Measurements from ENCODE around the gene MARCHF6. TPM values are rescaled to one million over a fixed set of nuclear protein-coding genes. Genes with fewer than 3 reads are reported as not detected.

The MARCHF6 gene
- total and polyA plus RNA-seq, 9 of the 15 experiments (the other 6 are each of a cell fraction or from before 2014, with no cell fraction given), result 74.1 to 456 (median 116) TPM

DNA sequence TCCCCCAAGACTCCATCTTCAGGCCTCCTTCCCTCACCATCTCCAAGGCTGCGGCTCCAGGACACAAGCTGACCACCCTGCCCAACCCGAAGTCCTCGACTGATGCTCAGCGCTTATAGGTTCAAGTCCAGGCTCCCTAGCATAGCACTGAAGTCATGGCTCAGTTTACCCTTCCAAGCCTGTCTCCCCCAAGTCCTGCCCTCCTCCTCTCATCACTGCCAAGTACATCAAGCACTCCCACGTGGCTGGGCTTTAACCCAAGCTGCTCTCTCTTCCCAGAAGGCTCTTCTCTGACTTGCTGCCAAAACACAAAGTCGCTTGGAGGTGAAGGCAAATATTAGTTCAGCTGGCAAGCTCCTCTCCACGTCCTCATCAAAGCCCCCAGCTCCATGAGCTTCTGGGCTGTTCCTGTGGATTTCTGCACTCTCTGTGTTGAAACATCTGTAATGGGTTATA lies 22.1 kb upstream of the MARCHF6 start:
- intact Hi-C loops (cut with micrococcal nuclease), result no loop called here
- CTCF ChIA-PET (ENCODE audit: low intra/inter-chr PET ratio), result no interaction called here
- POLR2A ChIA-PET, result interaction anchor here (0.7 to 2.4 kb wide), 4 partner anchors 10 to 18 kb away, joined by 3 to 8 read pairs (median 6); no protein-coding TSS in a partner anchor
- Histone ChIP-seq H3K4me1 (replicated peaks in 1 of 2; ENCODE audit: control insufficient read depth in 2 of 2, insufficient read depth in 2 of 2, low read length in 2 of 2) (peaks cover 7% of the 10 kb centered on the region in 2 experiments; a peak in 4 of 5 replicates), H3K4me2 (ENCODE audit: insufficient read depth, low read length) (no peak overlapping the region), H3K9me3 (replicated peaks; ENCODE audit: control insufficient read depth, insufficient read depth, low read depth, low read length) (no peaks in the 10 kb centered on the region; the same call in 1 of the 2 replicates), H3K9ac (ENCODE audit: insufficient read depth in 1 of 2, low read depth in 2 of 2, low read length in 2 of 2) (peak overlapping the region in 1 of 2 experiments; percentile 30; a peak in 1 of 4 replicates), H3K27ac (ENCODE audit: extremely low read depth, low read depth, low read length) (no peak overlapping the region), H3K79me2 (ENCODE audit: control insufficient read depth, insufficient read depth, low read length) (no peaks in the 10 kb centered on the region), H4K20me1 (replicated peaks; ENCODE audit: control insufficient read depth, insufficient read depth, low read length) (no peaks in the 10 kb centered on the region), H3K36me3 (ENCODE audit: control insufficient read depth, insufficient read depth, low read length) (no peaks in the 10 kb centered on the region), H3K27me3 (ENCODE audit: control insufficient read depth in 2 of 2, insufficient read depth in 2 of 2, low read length in 2 of 2) (no peaks in the 10 kb centered on the region), H2AFZ (ENCODE audit: low read depth, low read length) (peak overlapping the region; percentile 41), H3K4me3 (no peak overlapping the region), H3K9me1 (ENCODE audit: control insufficient read depth, insufficient read depth, low read length) (no peaks in the 10 kb centered on the region)
- FAIRE-seq (peak; percentile 6), ATAC-seq (peak; percentile 12; the same call in 1 of the 3 replicates), DNase-seq (ENCODE audit: extremely low read depth in 1 of 4, low spot score in 3 of 4) (peak in 1 of 4 experiments; percentile 4)
- in situ Hi-C loops (cut with MboI), result no loop called here
- no TSS peak for BruUV-seq (replicated peaks)
- WGBS (ENCODE audit: insufficient coverage, low coverage, missing lambda C conversion rate), result 31% methylated on average over 7 of the region's 7 CpGs
- TF ChIP-seq, protein P1, sequence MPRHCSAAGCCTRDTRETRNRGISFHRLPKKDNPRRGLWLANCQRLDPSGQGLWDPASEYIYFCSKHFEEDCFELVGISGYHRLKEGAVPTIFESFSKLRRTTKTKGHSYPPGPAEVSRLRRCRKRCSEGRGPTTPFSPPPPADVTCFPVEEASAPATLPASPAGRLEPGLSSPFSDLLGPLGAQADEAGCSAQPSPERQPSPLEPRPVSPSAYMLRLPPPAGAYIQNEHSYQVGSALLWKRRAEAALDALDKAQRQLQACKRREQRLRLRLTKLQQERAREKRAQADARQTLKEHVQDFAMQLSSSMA (CRISPR knock-in tag; IDR thresholded peaks at IDR 0.05), result no peak
- TF ChIP-seq CBX2 (IDR thresholded peaks at IDR 0.05; ENCODE audit: insufficient read depth, low read length, poor library complexity, severe bottlenecking) (no peak), THRB (CRISPR knock-in tag; conservative IDR thresholded peaks at IDR 0.05) (no peak), PHF21A (IDR thresholded peaks at IDR 0.05; ENCODE audit: borderline replicate concordance, low read depth) (no peak), KLF16 (IDR thresholded peaks at IDR 0.05) (no peak), BRF1 (IDR thresholded peaks at IDR 0.05; ENCODE audit: borderline replicate concordance, extremely low read depth, insufficient read length) (no peak), BACH1 (tag; IDR thresholded peaks at IDR 0.05) (no peak), ILF3 (IDR thresholded peaks at IDR 0.05; ENCODE audit: borderline replicate concordance) (no peak), ZNF586 (CRISPR knock-in tag; conservative IDR thresholded peaks at IDR 0.05) (no peak), MLX (CRISPR knock-in tag; conservative IDR thresholded peaks at IDR 0.05) (no peak), TRIM25 (IDR thresholded peaks at IDR 0.05; ENCODE audit: borderline replicate concordance) (no peak), NFIC (IDR thresholded peaks at IDR 0.05) (peak; percentile 47; the same call in 1 of the 2 replicates)
